Lower lobe of right lung (tissue), 2 donors: ENCODE data around the gene PPDPF. TPM values are rescaled to one million over a fixed set of nuclear protein-coding genes. Genes with fewer than 3 reads are reported as not detected.

ENCODE experiments used
- ATAC-seq, 2 donors: fragments of 200-7000 bp; cut with Tn5 transposase; one replicate each; pipeline ENCODE4 v1.9.1; 2020 to 2022; ENCODE audit warnings: mild to moderate bottlenecking in 2 of 2, moderate library complexity in 2 of 2
- DNase-seq: peaks from one replicate; pipeline ENCODE4 v3.0.0-alpha.2; 2020
- H3K27ac ChIP-seq: fragments of 200-600 bp; one replicate; pipeline ENCODE4 v1.8.0; 2022
- H3K27me3 ChIP-seq: fragments of 200-600 bp; one replicate; pipeline ENCODE4 v1.8.0; 2022; ENCODE audit warnings: low read depth
- H3K36me3 ChIP-seq: fragments of 200-600 bp; one replicate; pipeline ENCODE4 v1.8.0; 2022; ENCODE audit warnings: mild to moderate bottlenecking
- H3K4me1 ChIP-seq: fragments of 200-600 bp; one replicate; pipeline ENCODE4 v1.8.0; 2022
- H3K4me3 ChIP-seq: fragments of 200-600 bp; one replicate; pipeline ENCODE4 v1.8.0; 2022; ENCODE audit warnings: mild to moderate bottlenecking
- H3K9me3 ChIP-seq: fragments of 200-600 bp; one replicate; pipeline ENCODE4 v1.8.0; 2022
- intact Hi-C: fragments of 100-400 bp; cut with DNase I; formaldehyde crosslinking; loops from one replicate; pipeline ENCODE4 v1.11.0; 2022
- total RNA-seq: library from RNA; stranded (reverse); fragmentation: NEBNext Ultra II Directional; extraction: Animal tissue kit (Norgen Biotek cat#: 25700); gene quantifications from one replicate; pipeline ENCODE4 v1.2.1, GENCODE V29; 2021
- TF ChIP-seq, protein P1 (sequence below): fragments of 200-600 bp; IDR thresholded peaks from one replicate; pipeline ENCODE4 v1.8.0; 2022; ENCODE audit warnings: antibody characterized with exemption, mild to moderate bottlenecking
- donor health status: DM: no; HTN: yes; CAD: no; lungs with severe emphysema.

Gene PPDPF
- total RNA-seq, 1 donor from 2014 or later: 305 TPM

GRCh38 chr20:63534831-63535651 is 14.5 kb downstream of the PPDPF start:
- H3K27ac ChIP-seq: peak overlapping the region; percentile 6
- ATAC-seq (no peak), DNase-seq (peak; percentile 54)
- H3K36me3 ChIP-seq: no peaks in the 10 kb centered on the region
- intact Hi-C loops: no loop called here
- H3K9me3 ChIP-seq: no peaks in the 10 kb centered on the region
- peaks cover 6% of the 10 kb centered on the region for H3K27me3 ChIP-seq
- TF ChIP-seq, protein P1, sequence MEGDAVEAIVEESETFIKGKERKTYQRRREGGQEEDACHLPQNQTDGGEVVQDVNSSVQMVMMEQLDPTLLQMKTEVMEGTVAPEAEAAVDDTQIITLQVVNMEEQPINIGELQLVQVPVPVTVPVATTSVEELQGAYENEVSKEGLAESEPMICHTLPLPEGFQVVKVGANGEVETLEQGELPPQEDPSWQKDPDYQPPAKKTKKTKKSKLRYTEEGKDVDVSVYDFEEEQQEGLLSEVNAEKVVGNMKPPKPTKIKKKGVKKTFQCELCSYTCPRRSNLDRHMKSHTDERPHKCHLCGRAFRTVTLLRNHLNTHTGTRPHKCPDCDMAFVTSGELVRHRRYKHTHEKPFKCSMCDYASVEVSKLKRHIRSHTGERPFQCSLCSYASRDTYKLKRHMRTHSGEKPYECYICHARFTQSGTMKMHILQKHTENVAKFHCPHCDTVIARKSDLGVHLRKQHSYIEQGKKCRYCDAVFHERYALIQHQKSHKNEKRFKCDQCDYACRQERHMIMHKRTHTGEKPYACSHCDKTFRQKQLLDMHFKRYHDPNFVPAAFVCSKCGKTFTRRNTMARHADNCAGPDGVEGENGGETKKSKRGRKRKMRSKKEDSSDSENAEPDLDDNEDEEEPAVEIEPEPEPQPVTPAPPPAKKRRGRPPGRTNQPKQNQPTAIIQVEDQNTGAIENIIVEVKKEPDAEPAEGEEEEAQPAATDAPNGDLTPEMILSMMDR: no peak
- H3K4me1 ChIP-seq: peaks cover 45% of the 10 kb centered on the region
- no peak overlapping the region for H3K4me3 ChIP-seq

DNA sequence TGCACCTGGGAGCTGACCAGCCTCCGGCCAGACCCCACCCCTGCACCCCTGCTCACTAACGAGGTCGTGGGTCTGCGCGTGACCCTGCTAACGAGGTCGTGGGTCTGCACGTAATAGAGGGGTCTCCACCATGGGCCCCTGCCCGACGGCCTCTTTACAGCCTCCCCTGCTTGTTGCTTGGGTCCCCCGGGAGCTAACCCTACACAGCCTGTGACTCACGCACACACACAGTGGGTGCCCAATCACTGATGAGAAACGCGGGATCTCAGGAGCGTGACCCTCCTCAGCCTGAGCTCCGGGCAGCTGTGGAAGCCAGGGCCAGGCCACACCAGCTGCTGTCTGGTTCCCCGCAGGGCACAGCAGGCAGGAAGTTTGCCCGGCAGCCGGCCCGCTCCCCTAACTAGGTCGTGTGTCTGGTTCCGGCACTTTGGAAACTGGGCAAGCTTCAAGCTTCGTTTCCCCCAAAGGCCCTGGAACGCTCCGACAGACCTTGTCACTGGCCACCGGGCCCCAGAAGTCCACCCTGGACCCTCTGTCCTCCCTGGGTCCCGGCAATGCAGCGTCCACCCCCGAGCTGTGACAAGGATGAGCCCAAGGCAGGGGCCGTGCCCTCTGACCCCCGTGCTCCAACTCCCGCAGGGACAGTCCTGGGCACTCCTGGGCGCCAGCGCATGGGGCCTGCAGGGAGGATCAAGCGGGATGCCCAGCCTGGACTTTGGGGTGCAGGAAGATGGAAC is 15.8 kb downstream of the PPDPF start:
- intact Hi-C loops: no loop called here
- Histone ChIP-seq H3K4me1 (peaks cover 45% of the 10 kb centered on the region), H3K27me3 (peaks cover 6% of the 10 kb centered on the region), H3K9me3 (no peaks in the 10 kb centered on the region), H3K4me3 (peak overlapping the region; percentile 60), H3K27ac (peak overlapping the region; percentile 88), H3K36me3 (no peaks in the 10 kb centered on the region)
- TF ChIP-seq, protein P1: no peak
- no peak for DNase-seq
- no peak for ATAC-seq

DNA sequence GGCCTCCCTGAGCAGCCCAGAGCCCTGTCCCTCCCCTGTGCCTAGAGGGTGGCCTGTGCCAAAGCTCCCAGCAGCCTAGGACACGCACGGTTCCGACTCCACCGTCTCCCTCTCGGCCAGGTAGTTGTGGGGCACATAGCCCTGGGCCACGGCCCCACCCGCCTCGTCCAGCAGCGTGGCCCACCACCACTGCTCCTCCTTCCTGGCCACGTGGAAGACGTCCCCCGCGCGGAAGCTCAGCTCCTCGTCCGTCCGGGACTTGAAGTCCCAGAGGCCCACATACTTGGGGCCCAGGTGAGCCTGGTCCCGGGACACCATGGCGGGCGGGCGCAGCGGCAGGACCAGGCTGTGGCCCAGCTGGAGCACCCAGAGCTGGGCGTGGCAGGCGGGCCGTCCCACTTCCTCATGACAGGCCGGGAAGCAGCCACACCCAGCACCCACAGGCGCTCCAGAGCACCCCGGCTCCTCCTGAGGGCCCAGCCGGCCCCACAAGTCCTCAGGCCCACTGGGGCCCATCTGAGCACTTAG is 16.5 kb downstream of the PPDPF start, which contains the start of gene PTK6:
Gene PTK6 (minus strand): TSS at position 380 of the 528 bp plus-strand sequence. CDS start 62 bp downstream, at position 318.
- Histone ChIP-seq H3K9me3 (no peaks in the 10 kb centered on the region), H3K36me3 (no peaks in the 10 kb centered on the region), H3K4me1 (peaks cover 45% of the 10 kb centered on the region), H3K27ac (peak within 1 kb of the TSS; percentile 88), H3K27me3 (peaks cover 6% of the 10 kb centered on the region), H3K4me3 (peak within 1 kb of the TSS; percentile 60)
- TF ChIP-seq, protein P1: no peak
- intact Hi-C loops: no loop called here
- DNase-seq (peak; percentile 93), ATAC-seq (peak; percentile 76 to 77)

GRCh38 chr20:63537525-63538203 is 17.1 kb downstream of the PPDPF start:
- Histone ChIP-seq H3K4me3 (peak overlapping the region; percentile 60), H3K36me3 (no peaks in the 10 kb centered on the region), H3K4me1 (peaks cover 45% of the 10 kb centered on the region), H3K9me3 (no peaks in the 10 kb centered on the region), H3K27me3 (peaks cover 6% of the 10 kb centered on the region), H3K27ac (peak overlapping the region; percentile 88)
- intact Hi-C loops: no loop called here
- TF ChIP-seq, protein P1: peak; percentile 98
- ATAC-seq (peak; percentile 94 to 95), DNase-seq (peak; percentile 98)
